GM06990 (cell line): ENCODE data around the gene GALNT9.

Experiments used
- DNase-seq: peaks from one replicate; pipeline ENCODE4 v3.0.0-alpha.2; 2011; ENCODE audit not compliant: insufficient read length; ENCODE audit errors: extremely low read depth
- H3K27me3 ChIP-seq: replicated peaks from 2 replicates; pipeline ENCODE4 v1.6.0; 2011; ENCODE audit warnings: low read length; ENCODE audit not compliant: control insufficient read depth, insufficient read depth
- H3K36me3 ChIP-seq: 2 replicates; pipeline ENCODE4 v1.5.1; 2011; ENCODE audit warnings: low read length; ENCODE audit not compliant: control insufficient read depth, insufficient read depth
- H3K4me3 ChIP-seq: replicated peaks from 2 replicates; pipeline ENCODE4 v1.5.1; 2011; ENCODE audit warnings: low read depth, mild to moderate bottlenecking, control low read depth, low read length
- TF ChIP-seq, protein P1 (sequence below): IDR thresholded peaks from 2 replicates; pipeline ENCODE4 v1.5.1; 2011; ENCODE audit warnings: low read length, control low read depth, mild to moderate bottlenecking, inconsistent platforms; ENCODE audit not compliant: insufficient read depth, poor library complexity, severe bottlenecking

The GALNT9 gene

DNA sequence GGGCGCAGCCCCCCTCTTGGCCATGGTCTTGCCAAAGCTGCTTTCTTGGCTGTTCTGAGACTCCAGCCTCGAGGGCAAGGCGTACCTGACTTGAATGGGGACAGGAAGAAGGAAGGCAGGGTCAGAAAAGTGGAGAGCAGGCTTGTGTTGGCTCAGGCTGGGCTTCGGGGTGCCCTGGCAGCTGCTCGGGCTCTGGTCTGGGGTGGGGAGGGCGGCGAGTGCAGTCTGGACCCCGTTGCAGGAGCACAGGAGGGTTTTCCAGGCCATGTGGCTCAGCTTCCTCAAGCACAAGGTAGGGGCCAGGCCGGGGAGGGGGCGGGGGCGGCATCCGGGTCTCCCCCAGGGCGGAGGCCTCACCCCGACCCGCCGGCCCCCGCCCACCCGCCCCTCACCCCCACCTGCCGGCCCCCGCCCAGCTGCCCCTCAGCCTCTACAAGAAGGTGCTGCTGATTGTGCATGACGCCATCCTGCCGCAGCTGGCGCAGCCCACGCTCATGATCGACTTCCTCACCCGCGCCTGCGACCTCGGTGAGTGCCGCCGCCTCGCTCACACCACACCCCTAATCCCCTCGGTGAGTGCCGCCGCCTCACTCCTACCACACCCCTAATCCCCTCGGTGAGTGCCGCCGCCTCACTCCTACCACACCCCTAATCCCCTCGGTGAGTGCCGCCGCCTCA, 180.9 kb downstream of the GALNT9 start:
- TF ChIP-seq, protein P1, sequence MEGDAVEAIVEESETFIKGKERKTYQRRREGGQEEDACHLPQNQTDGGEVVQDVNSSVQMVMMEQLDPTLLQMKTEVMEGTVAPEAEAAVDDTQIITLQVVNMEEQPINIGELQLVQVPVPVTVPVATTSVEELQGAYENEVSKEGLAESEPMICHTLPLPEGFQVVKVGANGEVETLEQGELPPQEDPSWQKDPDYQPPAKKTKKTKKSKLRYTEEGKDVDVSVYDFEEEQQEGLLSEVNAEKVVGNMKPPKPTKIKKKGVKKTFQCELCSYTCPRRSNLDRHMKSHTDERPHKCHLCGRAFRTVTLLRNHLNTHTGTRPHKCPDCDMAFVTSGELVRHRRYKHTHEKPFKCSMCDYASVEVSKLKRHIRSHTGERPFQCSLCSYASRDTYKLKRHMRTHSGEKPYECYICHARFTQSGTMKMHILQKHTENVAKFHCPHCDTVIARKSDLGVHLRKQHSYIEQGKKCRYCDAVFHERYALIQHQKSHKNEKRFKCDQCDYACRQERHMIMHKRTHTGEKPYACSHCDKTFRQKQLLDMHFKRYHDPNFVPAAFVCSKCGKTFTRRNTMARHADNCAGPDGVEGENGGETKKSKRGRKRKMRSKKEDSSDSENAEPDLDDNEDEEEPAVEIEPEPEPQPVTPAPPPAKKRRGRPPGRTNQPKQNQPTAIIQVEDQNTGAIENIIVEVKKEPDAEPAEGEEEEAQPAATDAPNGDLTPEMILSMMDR: no peak
- Histone ChIP-seq H3K4me3 (no peak overlapping the region), H3K27me3 (no peaks in the 10 kb centered on the region), H3K36me3 (peaks cover 10% of the 10 kb centered on the region)
- no peak for DNase-seq

DNA sequence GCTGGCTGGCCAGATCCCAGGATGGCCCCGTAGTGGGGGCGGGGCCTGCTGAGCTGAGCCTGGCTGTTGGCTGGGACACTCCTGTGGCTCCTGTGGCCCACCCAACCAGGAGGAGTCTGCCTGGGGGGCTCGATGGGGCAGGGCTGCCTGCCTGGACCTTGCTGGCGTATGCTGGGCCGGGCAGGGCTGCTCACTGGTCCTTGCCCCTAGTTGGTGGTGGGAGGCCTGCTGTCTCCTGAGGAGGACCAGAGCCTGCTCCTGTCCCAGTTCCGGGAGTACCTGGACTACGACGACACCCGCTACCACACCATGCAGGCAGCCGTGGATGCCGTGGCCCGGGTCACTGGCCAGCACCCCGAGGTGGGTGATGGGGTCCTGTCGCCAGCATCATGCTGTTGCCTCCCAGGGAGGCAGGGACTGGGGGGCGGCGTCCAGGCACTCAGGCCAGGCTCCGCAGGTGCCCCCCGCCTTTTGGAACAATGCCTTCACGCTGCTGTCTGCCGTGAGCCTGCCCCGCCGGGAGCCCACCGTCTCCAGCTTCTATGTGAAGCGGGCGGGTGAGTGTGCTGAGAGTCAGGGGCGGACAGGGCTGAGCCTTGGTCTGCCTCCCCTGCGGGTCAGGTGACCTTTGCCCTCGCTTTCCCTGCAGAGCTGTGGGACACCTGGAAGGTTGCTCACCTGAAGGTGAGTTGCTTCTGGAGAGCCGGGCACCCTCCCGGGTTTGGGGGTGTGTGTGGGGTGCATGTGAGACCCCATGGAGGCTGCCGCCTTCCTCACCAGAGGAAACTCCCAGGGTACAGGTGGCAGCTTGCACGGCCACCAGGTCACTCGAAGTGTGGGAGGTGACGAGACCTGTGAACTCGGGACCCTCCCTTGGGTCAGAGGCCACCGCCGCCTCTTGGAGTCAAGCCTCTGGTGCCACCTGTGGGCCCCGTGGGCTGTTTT, 181.7 kb downstream of the GALNT9 start:
- peaks cover 10% of the 10 kb centered on the region for H3K36me3 ChIP-seq
- TF ChIP-seq, protein P1: no peak
- H3K27me3 ChIP-seq: no peaks in the 10 kb centered on the region
- no peak for DNase-seq
- H3K4me3 ChIP-seq: no peak overlapping the region

DNA sequence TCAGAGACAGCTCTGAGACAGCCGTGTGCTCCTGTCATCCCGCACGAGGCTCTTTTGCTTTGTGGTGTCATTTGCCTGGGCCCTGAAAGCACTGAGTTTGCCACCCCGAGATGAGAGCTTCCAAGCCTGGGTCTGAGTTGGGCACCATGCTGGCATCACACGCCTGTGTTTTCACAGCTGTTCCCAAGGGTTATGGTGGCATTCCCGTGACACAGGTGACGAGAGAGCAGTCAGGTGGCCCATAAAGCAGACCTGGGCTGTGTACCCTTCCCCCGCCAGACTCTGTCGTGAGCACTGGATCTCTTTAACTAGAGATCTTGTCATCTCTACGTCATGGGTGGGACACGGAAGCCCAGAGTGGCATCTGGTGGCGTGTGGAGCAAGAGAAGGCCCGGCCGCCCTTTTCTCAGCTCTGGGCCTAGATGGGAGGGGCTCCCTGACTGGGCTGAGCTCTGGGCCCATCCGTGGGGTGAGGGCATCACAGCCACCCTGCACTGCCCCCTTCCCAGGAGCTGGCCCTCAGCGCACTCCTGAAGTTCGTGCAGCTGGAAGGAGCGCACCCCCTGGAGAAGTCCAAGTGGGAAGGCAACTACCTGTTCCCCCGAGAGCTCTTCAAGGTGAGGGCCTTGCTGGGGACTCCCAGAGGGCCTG, 182.5 kb downstream of the GALNT9 start:
- Histone ChIP-seq H3K27me3 (no peaks in the 10 kb centered on the region), H3K36me3 (peaks cover 15% of the 10 kb centered on the region), H3K4me3 (no peak overlapping the region)
- DNase-seq: no peak
- TF ChIP-seq, protein P1: no peak
